Retinal pigment epithelial cell (primary cell): ENCODE data around the gene DACH1.

Source experiments
- DNase-seq: peaks from one replicate; pipeline ENCODE4 v3.0.0-alpha.2; 2010; ENCODE audit warnings: low read depth
- H3K4me3 ChIP-seq: 2 replicates; pipeline ENCODE4 v1.5.1; 2011; ENCODE audit warnings: mild to moderate bottlenecking, low read length, control low read depth, moderate library complexity
- TF ChIP-seq, protein P1 (sequence below): conservative IDR thresholded peaks from 2 replicates; pipeline ENCODE4 v1.5.1; 2011; ENCODE audit warnings: low read depth, low read length, control low read depth, inconsistent platforms

Gene DACH1

DNA sequence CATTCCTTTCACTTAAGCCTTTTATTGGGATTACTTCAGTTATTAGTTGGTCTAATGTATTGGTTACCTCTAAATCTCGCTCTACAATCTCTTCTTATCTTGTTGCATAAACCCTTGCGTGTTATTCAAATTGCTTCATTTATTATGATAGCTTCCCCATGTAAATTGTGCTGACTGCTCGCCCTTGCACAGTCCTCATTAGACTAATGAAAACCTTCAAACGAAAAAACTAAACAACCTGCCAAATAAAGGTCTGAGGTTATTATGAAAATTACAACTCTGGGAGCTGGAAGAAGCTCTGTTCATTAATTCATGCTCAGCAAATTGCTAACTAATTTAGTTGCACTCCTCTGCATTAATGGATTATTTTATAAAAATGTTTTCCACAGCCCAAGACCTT lies 320.1 kb downstream of the DACH1 start:
- DNase-seq = no peak
- TF ChIP-seq, protein P1, sequence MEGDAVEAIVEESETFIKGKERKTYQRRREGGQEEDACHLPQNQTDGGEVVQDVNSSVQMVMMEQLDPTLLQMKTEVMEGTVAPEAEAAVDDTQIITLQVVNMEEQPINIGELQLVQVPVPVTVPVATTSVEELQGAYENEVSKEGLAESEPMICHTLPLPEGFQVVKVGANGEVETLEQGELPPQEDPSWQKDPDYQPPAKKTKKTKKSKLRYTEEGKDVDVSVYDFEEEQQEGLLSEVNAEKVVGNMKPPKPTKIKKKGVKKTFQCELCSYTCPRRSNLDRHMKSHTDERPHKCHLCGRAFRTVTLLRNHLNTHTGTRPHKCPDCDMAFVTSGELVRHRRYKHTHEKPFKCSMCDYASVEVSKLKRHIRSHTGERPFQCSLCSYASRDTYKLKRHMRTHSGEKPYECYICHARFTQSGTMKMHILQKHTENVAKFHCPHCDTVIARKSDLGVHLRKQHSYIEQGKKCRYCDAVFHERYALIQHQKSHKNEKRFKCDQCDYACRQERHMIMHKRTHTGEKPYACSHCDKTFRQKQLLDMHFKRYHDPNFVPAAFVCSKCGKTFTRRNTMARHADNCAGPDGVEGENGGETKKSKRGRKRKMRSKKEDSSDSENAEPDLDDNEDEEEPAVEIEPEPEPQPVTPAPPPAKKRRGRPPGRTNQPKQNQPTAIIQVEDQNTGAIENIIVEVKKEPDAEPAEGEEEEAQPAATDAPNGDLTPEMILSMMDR = no peak
- no peak overlapping the region for H3K4me3 ChIP-seq

DNA sequence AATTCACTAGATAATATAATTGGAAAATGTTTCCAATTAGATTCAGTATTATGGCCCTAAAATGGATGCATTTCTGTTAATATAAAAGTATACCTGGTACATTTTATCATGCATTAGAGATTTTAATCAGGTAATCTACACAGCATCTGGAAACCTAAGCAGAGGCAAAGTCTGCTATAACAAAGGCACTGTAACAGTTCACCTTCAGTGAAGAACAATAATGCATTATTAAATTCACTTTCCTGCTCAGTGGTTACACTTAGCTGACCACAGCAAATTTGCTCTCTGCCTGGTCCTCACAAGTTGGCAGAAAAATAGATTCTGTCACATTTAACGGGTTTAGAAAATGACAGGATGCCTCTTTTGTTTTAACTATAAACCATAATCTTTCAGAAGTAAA lies 326.9 kb downstream of the DACH1 start:
- H3K4me3 ChIP-seq = no peak overlapping the region
- no peak for DNase-seq
- TF ChIP-seq, protein P1 = no peak

DNA sequence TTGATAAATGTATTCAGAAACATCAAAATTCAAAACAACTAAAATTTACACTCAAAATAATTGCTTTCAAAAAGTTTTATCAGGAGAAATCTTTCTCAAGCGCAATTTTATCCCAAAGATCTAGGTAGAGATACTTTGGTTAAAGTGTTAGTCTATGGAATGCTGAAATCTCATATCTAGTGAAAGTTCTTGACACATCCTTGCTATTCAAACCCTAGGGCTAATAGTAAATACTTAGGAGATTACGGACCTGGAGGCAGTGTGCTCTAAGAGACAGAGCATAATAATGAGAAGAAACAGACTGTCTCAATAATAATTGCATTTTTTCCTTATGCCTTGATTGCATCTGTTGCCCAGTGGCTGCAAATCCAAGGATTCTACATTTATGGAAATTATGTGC lies 330.8 kb downstream of the DACH1 start:
- TF ChIP-seq, protein P1 = no peak
- H3K4me3 ChIP-seq = no peak overlapping the region
- no peak for DNase-seq

DNA sequence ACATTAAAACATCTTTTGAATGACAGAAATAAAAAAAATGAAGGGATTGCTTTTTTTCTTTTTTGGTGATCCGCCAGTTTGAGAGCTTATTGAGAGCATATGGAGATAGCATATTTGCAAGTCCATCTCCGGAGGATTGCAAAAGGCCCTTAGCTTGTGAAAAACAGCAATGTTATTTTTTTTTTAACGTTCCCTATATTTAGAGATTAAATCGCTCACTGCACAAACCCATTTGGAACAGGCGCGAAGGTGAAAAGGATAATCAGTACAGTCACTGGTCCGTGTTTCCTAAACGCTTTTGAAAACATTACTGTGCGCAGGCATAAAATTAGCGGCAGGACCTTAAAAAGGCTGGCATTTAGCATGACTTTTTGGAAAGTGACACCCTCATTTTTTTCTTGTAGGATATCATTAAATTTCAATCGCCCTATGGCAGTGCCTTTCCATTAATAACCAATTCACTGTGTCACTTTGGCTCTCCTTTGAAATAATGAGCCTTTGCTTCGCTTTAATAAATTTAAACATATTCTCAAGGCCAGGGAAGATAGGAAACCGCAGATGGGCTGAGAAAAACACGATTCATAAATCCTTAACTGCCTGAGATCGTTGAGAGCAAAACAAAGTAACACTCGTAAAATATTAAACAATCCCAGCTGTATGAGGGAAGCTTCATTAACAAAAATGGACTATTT lies 342.2 kb downstream of the DACH1 start:
- no peak for DNase-seq
- TF ChIP-seq, protein P1 = no peak

DNA sequence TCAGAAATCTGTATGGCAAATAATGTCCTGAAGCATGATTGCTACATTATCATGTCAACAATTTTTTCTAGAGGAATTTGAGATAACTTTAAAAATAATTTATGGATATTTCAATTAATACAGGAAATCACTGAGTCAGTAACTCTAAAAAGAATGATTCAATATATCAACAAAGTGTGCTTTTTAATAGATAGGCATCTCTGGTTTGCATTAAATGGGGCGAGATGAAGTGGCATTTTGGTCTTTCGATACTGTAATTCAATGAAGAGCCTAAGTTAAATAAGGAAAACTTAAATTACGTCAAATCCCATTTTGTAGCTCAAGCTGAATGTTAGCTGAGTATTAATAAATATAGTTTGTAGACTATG lies 342.8 kb downstream of the DACH1 start:
- DNase-seq = no peak
- H3K4me3 ChIP-seq = no peak overlapping the region
- TF ChIP-seq, protein P1 = no peak

More for the DNA sequence above, 342.2 kb downstream of the DACH1 start:
- no peak overlapping the region for H3K4me3 ChIP-seq

DNA sequence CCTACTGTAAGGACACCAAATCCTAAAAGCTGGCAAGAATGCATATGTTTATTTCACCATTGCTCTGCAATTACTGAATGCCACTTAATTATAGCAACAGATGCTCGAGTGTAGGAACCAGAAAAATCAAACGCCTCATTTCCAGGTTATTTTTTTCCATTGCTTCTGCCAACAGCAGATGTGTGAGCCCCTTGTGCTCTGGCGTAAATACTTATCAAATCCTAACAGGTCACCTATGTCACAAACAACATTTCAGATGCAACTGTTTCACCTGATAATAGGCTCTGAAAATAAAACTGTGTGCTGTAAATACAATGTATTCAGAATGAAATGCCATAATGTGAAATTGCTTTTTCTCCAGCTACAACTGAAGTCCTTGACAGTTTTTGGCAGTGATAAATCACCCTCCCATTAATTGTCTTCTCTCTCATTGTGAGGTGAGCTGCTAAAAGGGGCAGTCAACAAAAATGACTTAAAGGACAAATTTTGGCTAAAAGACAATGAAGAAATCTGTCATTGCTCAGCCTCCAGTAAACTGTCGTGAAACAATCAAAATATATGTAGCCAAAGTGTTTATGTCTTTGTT lies 344.0 kb downstream of the DACH1 start:
- TF ChIP-seq, protein P1 = no peak
- no peak for DNase-seq
- no peak overlapping the region for H3K4me3 ChIP-seq

DNA sequence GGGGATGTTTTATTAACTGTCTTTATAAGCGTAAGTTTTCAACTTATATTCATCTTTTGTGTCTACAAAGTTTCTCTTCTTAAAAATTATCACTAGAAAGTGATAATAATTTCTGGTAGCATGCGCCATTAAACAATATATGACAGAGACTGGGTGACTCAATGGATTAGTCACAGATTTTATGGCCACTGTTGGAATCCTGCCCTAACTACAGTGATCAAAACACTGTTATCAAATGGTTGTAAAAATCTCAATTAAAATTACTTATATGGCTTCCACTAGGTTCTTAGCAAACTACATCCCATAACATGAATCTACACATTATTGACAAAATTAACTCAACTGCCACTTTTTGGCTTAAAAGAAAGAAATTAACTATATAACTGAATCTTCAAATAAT lies 350.0 kb downstream of the DACH1 start:
- H3K4me3 ChIP-seq = no peak overlapping the region
- DNase-seq = no peak
- TF ChIP-seq, protein P1 = no peak
